Dermis microvascular lymphatic vessel endothelial cell (primary cell): ENCODE results near the gene RAD23B. TPM values are rescaled to one million over a fixed set of nuclear protein-coding genes. Genes with fewer than 3 reads are reported as not detected.

ENCODE experiments used
- DNase-seq, 2 donors: peaks; one replicate each; pipeline versions ENCODE4 v3.0.0 to v3.0.0-alpha.2; 2010; ENCODE audit warnings: low read depth in 2 of 2
- total RNA-seq: library from RNA; depleted of rRNA; stranded (reverse); fragments of >200 nt; gene quantifications from 2 replicates; pipeline ENCODE4 v1.2.1, GENCODE V29; 2014

Gene RAD23B
- total RNA-seq, 1 donor from 2014 or later: 72.8 TPM

GRCh38 chr9:107334103-107334776, 51.2 kb downstream of the RAD23B start:
- DNase-seq: no peak

- DNase-seq: no peak
Observed at GRCh38 chr9:107335331-107335730, 52.3 kb downstream of the RAD23B start.

GRCh38 chr9:107336718-107337360, 53.8 kb downstream of the RAD23B start:
- DNase-seq: peak in 1 of 2 donors; percentile 26

GRCh38 chr9:107337676-107338590, 54.9 kb downstream of the RAD23B start:
- DNase-seq: no peak

GRCh38 chr9:107338911-107339659, 56.0 kb downstream of the RAD23B start:
- no peak for DNase-seq

- DNase-seq: peak; percentile 20 to 70
Observed at GRCh38 chr9:107340920-107341632, 58.0 kb downstream of the RAD23B start.

GRCh38 chr9:107342476-107343161, 59.5 kb downstream of the RAD23B start:
- DNase-seq: no peak

- no peak for DNase-seq
Observed at GRCh38 chr9:107345327-107345726, 62.2 kb downstream of the RAD23B start.

- DNase-seq: no peak
Observed at GRCh38 chr9:107348836-107349235, 65.8 kb downstream of the RAD23B start.

- no peak for DNase-seq
Observed at GRCh38 chr9:107350443-107350842, 67.4 kb downstream of the RAD23B start.

GRCh38 chr9:107351382-107352045, 68.4 kb downstream of the RAD23B start:
- peak in 1 of 2 donors; percentile 28 for DNase-seq

GRCh38 chr9:107355394-107355793, 72.3 kb downstream of the RAD23B start:
- no peak for DNase-seq

- DNase-seq: no peak
Observed at GRCh38 chr9:107358986-107359385, 75.9 kb downstream of the RAD23B start.

GRCh38 chr9:107360098-107360497, 77.0 kb downstream of the RAD23B start:
- no peak for DNase-seq

GRCh38 chr9:107361816-107362215, 78.7 kb downstream of the RAD23B start:
- no peak for DNase-seq

- no peak for DNase-seq
Observed at GRCh38 chr9:107363516-107364152, 80.6 kb downstream of the RAD23B start.

- DNase-seq: no peak
Observed at GRCh38 chr9:107367727-107368502, 84.8 kb downstream of the RAD23B start.

GRCh38 chr9:107368696-107369095, 85.6 kb downstream of the RAD23B start:
- DNase-seq: no peak
